Inferior parietal cortex (tissue), 1 donor: ENCODE measurements around the gene LGALS13.
"Not testable (repeated sequence)": the region's sequence is repeated elsewhere in the genome, so short reads cannot be mapped to it uniquely, and the experiment has no call there.

Experiments used
- DNase-seq: peaks from one replicate; pipeline ENCODE4 v3.0.0-alpha.2; 2016; ENCODE audit errors: extremely low spot score

LGALS13 gene

GRCh38 chr19:39617745-39618144, 15.4 kb downstream of the LGALS13 start:
- no peak for DNase-seq

GRCh38 chr19:39623946-39624345, 21.6 kb downstream of the LGALS13 start:
- no peak for DNase-seq

- not testable (repeated sequence) for DNase-seq
Measured at GRCh38 chr19:39627631-39628030, 25.3 kb downstream of the LGALS13 start.

GRCh38 chr19:39631178-39631577, 28.9 kb downstream of the LGALS13 start:
- no peak for DNase-seq

- DNase-seq, result no peak
Measured at GRCh38 chr19:39631626-39632025, 29.3 kb downstream of the LGALS13 start.

- DNase-seq, result no peak
Measured at GRCh38 chr19:39637891-39638290, 35.6 kb downstream of the LGALS13 start.

GRCh38 chr19:39641773-39642172, 39.4 kb downstream of the LGALS13 start:
- no peak for DNase-seq

- DNase-seq, result no peak
Measured at GRCh38 chr19:39643591-39643990, 41.3 kb downstream of the LGALS13 start.

- no peak for DNase-seq
Measured at GRCh38 chr19:39645800-39646411, 43.6 kb downstream of the LGALS13 start.

- DNase-seq, result no peak
Measured at GRCh38 chr19:39647918-39648317, 45.6 kb downstream of the LGALS13 start.

GRCh38 chr19:39655613-39656012, 53.3 kb downstream of the LGALS13 start, which contains the start of gene LGALS16:
Gene LGALS16 (plus strand): TSS chr19:39655913. CDS start chr19:39655962, 49 bp downstream.
- no peak for DNase-seq
